ENCODE results near the gene CUL4A.

The CUL4A gene

GRCh38 chr13:113186061-113186900 is 23.1 kb upstream of the CUL4A start:
- Histone ChIP-seq H3K4me3 (ENCODE audit: insufficient read depth, low read length, poor library complexity, severe bottlenecking) (no peak overlapping the region), H3K9me2 (replicated peaks; ENCODE audit: insufficient read depth, low read length) (no peaks in the 10 kb centered on the region), H3K9me3 (ENCODE audit: insufficient read depth, low read length) (no peaks in the 10 kb centered on the region), H3K36me3 (ENCODE audit: low read length) (peaks cover 17% of the 10 kb centered on the region), H4K20me1 (ENCODE audit: low read depth, low read length) (peaks cover 4% of the 10 kb centered on the region; the same call in 1 of the 2 replicates), H3F3A (ENCODE audit: insufficient read depth) (no peaks in the 10 kb centered on the region), H2AFZ (ENCODE audit: low read depth, low read length, severe bottlenecking) (no peak overlapping the region), H3K27me3 (ENCODE audit: low read length) (no peaks in the 10 kb centered on the region), H3K27ac (ENCODE audit: low read depth, low read length) (no peak overlapping the region), H3K4me2 (ENCODE audit: low read depth, low read length, poor library complexity, severe bottlenecking) (no peak overlapping the region), H3K79me2 (ENCODE audit: insufficient read depth, low read length) (no peaks in the 10 kb centered on the region; the same call in 1 of the 2 replicates), H3K9ac (ENCODE audit: low read length) (no peak overlapping the region)
- TF ChIP-seq CTCF (IDR thresholded peaks at IDR 0.05; ENCODE audit: insufficient read depth, low read length, poor library complexity, severe bottlenecking) (no peak), EZH2phosphoT487 (conservative IDR thresholded peaks at IDR 0.05; ENCODE audit: low read length) (no peak)

- no peak overlapping the region for H3K9ac ChIP-seq (ENCODE audit: low read length)
- H3K36me3 ChIP-seq (ENCODE audit: low read length) = peaks cover 17% of the 10 kb centered on the region
- H3K4me3 ChIP-seq (ENCODE audit: insufficient read depth, low read length, poor library complexity, severe bottlenecking) = no peak overlapping the region
- H4K20me1 ChIP-seq (ENCODE audit: low read depth, low read length) = peaks cover 4% of the 10 kb centered on the region; the same call in 1 of the 2 replicates
- H3K27me3 ChIP-seq (ENCODE audit: low read length) = no peaks in the 10 kb centered on the region
- no peaks in the 10 kb centered on the region; the same call in 1 of the 2 replicates for H3K79me2 ChIP-seq (ENCODE audit: insufficient read depth, low read length)
- no peaks in the 10 kb centered on the region for H3F3A ChIP-seq (ENCODE audit: insufficient read depth)
- no peaks in the 10 kb centered on the region for H3K9me2 ChIP-seq (replicated peaks; ENCODE audit: insufficient read depth, low read length)
- H3K9me3 ChIP-seq (ENCODE audit: insufficient read depth, low read length) = no peaks in the 10 kb centered on the region
- H3K27ac ChIP-seq (ENCODE audit: low read depth, low read length) = no peak overlapping the region
- no peak overlapping the region for H2AFZ ChIP-seq (ENCODE audit: low read depth, low read length, severe bottlenecking)
- H3K4me2 ChIP-seq (ENCODE audit: low read depth, low read length, poor library complexity, severe bottlenecking) = no peak overlapping the region
- TF ChIP-seq CTCF (IDR thresholded peaks at IDR 0.05; ENCODE audit: insufficient read depth, low read length, poor library complexity, severe bottlenecking) = no peak
- TF ChIP-seq EZH2phosphoT487 (conservative IDR thresholded peaks at IDR 0.05; ENCODE audit: low read length) = no peak
Observed at GRCh38 chr13:113187263-113187669, 22.1 kb upstream of the CUL4A start.

GRCh38 chr13:113187883-113188665 is 21.3 kb upstream of the CUL4A start:
- no peak overlapping the region for H2AFZ ChIP-seq (ENCODE audit: low read depth, low read length, severe bottlenecking)
- no peak overlapping the region for H3K27ac ChIP-seq (ENCODE audit: low read depth, low read length)
- H3K27me3 ChIP-seq (ENCODE audit: low read length) = no peaks in the 10 kb centered on the region
- peaks cover 17% of the 10 kb centered on the region for H3K36me3 ChIP-seq (ENCODE audit: low read length)
- H3K9me3 ChIP-seq (ENCODE audit: insufficient read depth, low read length) = no peaks in the 10 kb centered on the region
- H3K4me3 ChIP-seq (ENCODE audit: insufficient read depth, low read length, poor library complexity, severe bottlenecking) = no peak overlapping the region
- no peak for TF ChIP-seq CTCF (IDR thresholded peaks at IDR 0.05; ENCODE audit: insufficient read depth, low read length, poor library complexity, severe bottlenecking)
- no peak for TF ChIP-seq EZH2phosphoT487 (conservative IDR thresholded peaks at IDR 0.05; ENCODE audit: low read length)
- no peak overlapping the region for H3K9ac ChIP-seq (ENCODE audit: low read length)
- H3K79me2 ChIP-seq (ENCODE audit: insufficient read depth, low read length) = no peaks in the 10 kb centered on the region; the same call in 1 of the 2 replicates
- no peaks in the 10 kb centered on the region for H3F3A ChIP-seq (ENCODE audit: insufficient read depth)
- peaks cover 4% of the 10 kb centered on the region; the same call in 1 of the 2 replicates for H4K20me1 ChIP-seq (ENCODE audit: low read depth, low read length)
- no peak overlapping the region for H3K4me2 ChIP-seq (ENCODE audit: low read depth, low read length, poor library complexity, severe bottlenecking)
- H3K9me2 ChIP-seq (replicated peaks; ENCODE audit: insufficient read depth, low read length) = no peaks in the 10 kb centered on the region

Measured in SU-DHL-6 (cell line).